GM19035 (cell line): ENCODE results near the gene TRIP13.
"Not testable (repeated sequence)": the region's sequence is repeated elsewhere in the genome, so short reads cannot be mapped to it uniquely, and the experiment has no call there.

Experiments used
- ATAC-seq: cut with Tn5 transposase; IDR thresholded peaks from one replicate; pipeline ENCODE4 v1.9.1; 2021; ENCODE audit not compliant: unreplicated experiment

TRIP13 gene

GRCh38 chr5:871596-872298 lies 20.9 kb upstream of the TRIP13 start:
- no peak for ATAC-seq

- no peak for ATAC-seq
Observed at GRCh38 chr5:872301-872700, 20.4 kb upstream of the TRIP13 start.

- no peak for ATAC-seq
Observed at GRCh38 chr5:873328-873727, 19.4 kb upstream of the TRIP13 start.

GRCh38 chr5:875931-876330 lies 16.8 kb upstream of the TRIP13 start:
- no peak for ATAC-seq

- no peak for ATAC-seq
Observed at GRCh38 chr5:876398-877365, 16.0 kb upstream of the TRIP13 start.

GRCh38 chr5:878125-878524 lies 14.6 kb upstream of the TRIP13 start:
- ATAC-seq = no peak

- not testable (repeated sequence) for ATAC-seq
Observed at GRCh38 chr5:878677-879076, 14.0 kb upstream of the TRIP13 start.

- no peak for ATAC-seq
Observed at GRCh38 chr5:880816-881550, 11.7 kb upstream of the TRIP13 start.

- no peak for ATAC-seq
Observed at GRCh38 chr5:881551-881935, 11.1 kb upstream of the TRIP13 start.

- no peak for ATAC-seq
Observed at GRCh38 chr5:882253-883183, 10.2 kb upstream of the TRIP13 start.

- ATAC-seq = no peak
Observed at GRCh38 chr5:883475-884181, 9.1 kb upstream of the TRIP13 start.

- ATAC-seq = no peak
Observed at GRCh38 chr5:884345-885126, 8.1 kb upstream of the TRIP13 start.

GRCh38 chr5:885127-885442 lies 7.6 kb upstream of the TRIP13 start:
- no peak for ATAC-seq

GRCh38 chr5:885529-885928 lies 7.2 kb upstream of the TRIP13 start:
- ATAC-seq = no peak

- no peak for ATAC-seq
Observed at GRCh38 chr5:886036-886435, 6.6 kb upstream of the TRIP13 start.

GRCh38 chr5:886716-887325 lies 5.9 kb upstream of the TRIP13 start:
- ATAC-seq = no peak

GRCh38 chr5:887947-888637 lies 4.6 kb upstream of the TRIP13 start:
- no peak for ATAC-seq

- no peak for ATAC-seq
Observed at GRCh38 chr5:888638-889035, 4.0 kb upstream of the TRIP13 start.
